22Rv1 (cell line): ENCODE results near the gene EYA2.

ENCODE experiments used
- H3K27ac ChIP-seq: fragments of 450-650 bp; 2 replicates; pipeline ENCODE4 v1.5.1; 2017
- CTCF ChIP-seq: fragments of 450-650 bp; IDR thresholded peaks from 2 replicates; pipeline ENCODE4 v1.5.1; 2017; ENCODE audit warnings: mild to moderate bottlenecking
- ZFX ChIP-seq: fragments of 450-650 bp; IDR thresholded peaks from 2 replicates; pipeline ENCODE4 v1.6.1; 2017; ENCODE audit warnings: antibody characterized with exemption, borderline replicate concordance

The EYA2 gene

GRCh38 chr20:47095690-47096089 lies 201.0 kb downstream of the EYA2 start:
- TF ChIP-seq ZFX (no peak), CTCF (no peak)
- no peak overlapping the region for H3K27ac ChIP-seq

GRCh38 chr20:47097691-47098622 lies 203.3 kb downstream of the EYA2 start:
- no peak for TF ChIP-seq CTCF
- no peak for TF ChIP-seq ZFX
- no peak overlapping the region for H3K27ac ChIP-seq

GRCh38 chr20:47099093-47099492 lies 204.4 kb downstream of the EYA2 start:
- no peak for TF ChIP-seq CTCF
- TF ChIP-seq ZFX, result no peak

GRCh38 chr20:47099825-47100441 lies 205.3 kb downstream of the EYA2 start:
- no peak overlapping the region for H3K27ac ChIP-seq
- no peak for TF ChIP-seq CTCF
- TF ChIP-seq ZFX, result no peak

More at GRCh38 chr20:47099093-47099492, 204.4 kb downstream of the EYA2 start:
- H3K27ac ChIP-seq, result no peak overlapping the region

- H3K27ac ChIP-seq, result no peak overlapping the region
- TF ChIP-seq CTCF, result no peak
- TF ChIP-seq ZFX, result no peak
These were observed 208.0 kb downstream of the EYA2 start for GRCh38 chr20:47102629-47103028.

- TF ChIP-seq CTCF (no peak), ZFX (no peak)
These were observed 212.1 kb downstream of the EYA2 start for GRCh38 chr20:47106786-47107185.

GRCh38 chr20:47108994-47109393 lies 214.4 kb downstream of the EYA2 start:
- no peak overlapping the region for H3K27ac ChIP-seq
- TF ChIP-seq CTCF, result no peak
- no peak for TF ChIP-seq ZFX

More at GRCh38 chr20:47106786-47107185, 212.1 kb downstream of the EYA2 start:
- H3K27ac ChIP-seq, result no peak overlapping the region
